CD4-positive, alpha-beta T cell (primary cell): Measurements from ENCODE around the gene STK40. TPM values are rescaled to one million over a fixed set of nuclear protein-coding genes. Genes with fewer than 3 reads are reported as not detected.

Experiments used
- ATAC-seq: fragments of 200-7000 bp; cut with Tn5 transposase; one replicate; pipeline ENCODE4 v1.10.0; 2022; ENCODE audit warnings: mild to moderate bottlenecking; ENCODE audit not compliant: poor library complexity
- CTCF ChIA-PET: fragments of 350-600 bp; sonication (Branson Sonifier 250); formaldehyde crosslinking; loops from one replicate; lab custom pipeline; 2021; ENCODE audit warnings: antibody characterized with exemption, inconsistent platforms; lab: Charles Lee
- POLR2A ChIA-PET: fragments of 350-600 bp; sonication (Branson Sonifier 250); formaldehyde crosslinking; loops from one replicate; lab custom pipeline; 2021; ENCODE audit warnings: antibody characterized with exemption, inconsistent platforms; lab: Charles Lee
- DNase-seq, 14 experiments: peaks; one replicate each; pipeline ENCODE4 v3.0.0-alpha.2; 2013 to 2020; ENCODE audit warnings: mixed read lengths in 2 of 14
- H3K27ac ChIP-seq, 2 donors: one replicate each; pipeline versions ENCODE4 v1.5.1 to v1.7.0; 2013; ENCODE audit warnings: low read length in 2 of 2, low read depth in 1 of 2, mild to moderate bottlenecking in 1 of 2
- H3K27me3 ChIP-seq, 2 experiments: 1 replicate in 1 of 2; 2 replicates in 1 of 2; pipeline versions ENCODE4 v1.6.1 to v1.7.0; 2013; ENCODE audit warnings: low read length in 2 of 2, control low read depth in 1 of 2, mild to moderate bottlenecking in 1 of 2, moderate library complexity in 1 of 2; ENCODE audit not compliant: insufficient read depth in 2 of 2, control insufficient read depth in 1 of 2
- H3K36me3 ChIP-seq: one replicate; pipeline ENCODE4 v1.6.1; 2013; ENCODE audit warnings: low read length, control low read depth; ENCODE audit not compliant: insufficient read depth
- H3K4me1 ChIP-seq: one replicate; pipeline ENCODE4 v1.6.1; 2013; ENCODE audit warnings: low read length, control low read depth; ENCODE audit not compliant: insufficient read depth
- H3K4me3 ChIP-seq: one replicate; pipeline ENCODE4 v1.5.1; 2013; ENCODE audit warnings: mild to moderate bottlenecking, low read length, moderate library complexity
- H3K9me3 ChIP-seq, 2 experiments: 1 replicate in 1 of 2; 2 replicates in 1 of 2; pipeline versions ENCODE4 v1.6.1 to v1.7.0; 2013; ENCODE audit warnings: low read length in 2 of 2, mild to moderate bottlenecking in 2 of 2, control low read depth in 1 of 2, moderate library complexity in 1 of 2; ENCODE audit not compliant: control insufficient read depth in 1 of 2, insufficient read depth in 1 of 2
- H3K27ac Mint-ChIP-seq: one replicate; pipeline ENCODE4 v1.8.0; 2020; ENCODE audit warnings: mixed read lengths
- H3K27me3 Mint-ChIP-seq: one replicate; pipeline ENCODE4 v1.8.0; 2021; ENCODE audit warnings: mixed read lengths
- H3K36me3 Mint-ChIP-seq: one replicate; pipeline ENCODE4 v1.8.0; 2021; ENCODE audit warnings: low read depth, mixed read lengths
- H3K4me1 Mint-ChIP-seq: one replicate; pipeline ENCODE4 v1.8.0; 2021; ENCODE audit warnings: low read depth, mixed read lengths
- H3K4me3 Mint-ChIP-seq: one replicate; pipeline ENCODE4 v1.8.0; 2020; ENCODE audit warnings: mild to moderate bottlenecking, mixed read lengths
- H3K9me3 Mint-ChIP-seq: one replicate; pipeline ENCODE4 v1.8.0; 2020; ENCODE audit warnings: mixed read lengths
- intact Hi-C, 2 experiments: fragments of 100-400 bp; cut with DNase I in 1 of 2; cut with micrococcal nuclease in 1 of 2; formaldehyde crosslinking; loops; one replicate each; pipeline versions ENCODE4 v1.15.1 to v1.9.0; 2023 to 2025; cut with DNase I, micrococcal nuclease
- total RNA-seq, 174 experiments: library from RNA in 2 of 174; stranded (reverse) in 2 of 174; gene quantifications; one replicate each; pipeline ENCODE4 v1.2.3 and lab custom pipeline; 2021 to 2026
- TF ChIP-seq, protein P1 (sequence below): fragments of 200-600 bp; IDR thresholded peaks from one replicate; pipeline ENCODE4 v1.8.0; 2022; ENCODE audit warnings: antibody characterized with exemption, mild to moderate bottlenecking

Gene STK40
- total RNA-seq, 2 experiments from 2014 or later = 17.8 to 20.7 TPM

DNA sequence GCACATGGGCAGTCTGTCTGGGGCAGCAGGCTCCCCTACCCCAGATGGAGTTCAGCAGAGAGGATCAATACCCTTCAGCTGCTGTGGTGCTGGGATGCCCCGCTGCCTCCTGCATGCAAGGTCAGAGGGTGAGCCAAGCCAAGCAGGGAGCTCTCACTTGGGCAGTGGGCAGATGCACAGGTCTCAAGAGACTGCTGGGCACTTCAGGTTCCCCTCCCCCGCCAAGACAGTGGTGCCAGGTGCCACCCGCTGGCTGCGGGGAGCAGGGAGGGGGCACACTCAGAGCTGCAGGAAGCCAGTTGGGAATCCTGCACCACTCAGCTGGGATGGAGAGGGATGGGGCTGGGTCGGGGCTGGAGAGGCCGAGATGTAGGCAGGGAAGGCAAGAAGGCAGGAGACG is 46.5 kb downstream of the STK40 start:
- Mint-ChIP-seq H3K9me3 (no peaks in the 10 kb centered on the region), H3K36me3 (peaks cover 35% of the 10 kb centered on the region), H3K27ac (no peak overlapping the region), H3K27me3 (no peaks in the 10 kb centered on the region), H3K4me3 (no peak overlapping the region), H3K4me1 (peaks cover 19% of the 10 kb centered on the region)
- DNase-seq (no peak), ATAC-seq (no peak)
- Histone ChIP-seq H3K27me3 (no peaks in the 10 kb centered on the region), H3K27ac (peak overlapping the region in 1 of 2 donors; percentile 0), H3K36me3 (peaks cover 39% of the 10 kb centered on the region), H3K4me3 (no peak overlapping the region), H3K4me1 (peaks cover 26% of the 10 kb centered on the region), H3K9me3 (no peaks in the 10 kb centered on the region)
- CTCF ChIA-PET = no interaction called here
- POLR2A ChIA-PET = no interaction called here
- intact Hi-C loops = loop anchor here in 1 of 2 experiments (10.0 kb wide), 1 partner anchor 1454 kb away; no protein-coding TSS in a partner anchor
- TF ChIP-seq, protein P1, sequence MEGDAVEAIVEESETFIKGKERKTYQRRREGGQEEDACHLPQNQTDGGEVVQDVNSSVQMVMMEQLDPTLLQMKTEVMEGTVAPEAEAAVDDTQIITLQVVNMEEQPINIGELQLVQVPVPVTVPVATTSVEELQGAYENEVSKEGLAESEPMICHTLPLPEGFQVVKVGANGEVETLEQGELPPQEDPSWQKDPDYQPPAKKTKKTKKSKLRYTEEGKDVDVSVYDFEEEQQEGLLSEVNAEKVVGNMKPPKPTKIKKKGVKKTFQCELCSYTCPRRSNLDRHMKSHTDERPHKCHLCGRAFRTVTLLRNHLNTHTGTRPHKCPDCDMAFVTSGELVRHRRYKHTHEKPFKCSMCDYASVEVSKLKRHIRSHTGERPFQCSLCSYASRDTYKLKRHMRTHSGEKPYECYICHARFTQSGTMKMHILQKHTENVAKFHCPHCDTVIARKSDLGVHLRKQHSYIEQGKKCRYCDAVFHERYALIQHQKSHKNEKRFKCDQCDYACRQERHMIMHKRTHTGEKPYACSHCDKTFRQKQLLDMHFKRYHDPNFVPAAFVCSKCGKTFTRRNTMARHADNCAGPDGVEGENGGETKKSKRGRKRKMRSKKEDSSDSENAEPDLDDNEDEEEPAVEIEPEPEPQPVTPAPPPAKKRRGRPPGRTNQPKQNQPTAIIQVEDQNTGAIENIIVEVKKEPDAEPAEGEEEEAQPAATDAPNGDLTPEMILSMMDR = no peak

DNA sequence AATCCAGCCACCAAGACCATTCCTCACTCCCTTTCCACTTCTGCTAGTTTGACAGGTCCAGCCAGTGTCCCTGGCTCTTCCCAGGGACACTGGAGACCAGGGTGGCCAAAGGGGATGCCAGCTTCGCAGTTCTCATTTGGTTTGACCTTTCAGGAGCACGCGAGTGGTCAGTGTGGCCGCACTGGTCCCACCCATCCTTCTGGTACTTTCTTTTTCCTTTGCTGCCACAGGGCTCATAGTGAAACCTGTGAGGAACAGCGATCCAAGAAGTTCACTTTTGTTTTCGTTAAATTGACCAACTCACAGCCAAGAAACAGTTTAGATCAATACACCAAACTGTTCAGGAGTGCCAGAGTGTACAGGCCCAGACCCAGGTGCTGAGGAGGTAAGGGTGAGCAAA is 47.9 kb downstream of the STK40 start:
- Histone ChIP-seq H3K4me1 (peaks cover 15% of the 10 kb centered on the region), H3K27me3 (no peaks in the 10 kb centered on the region), H3K9me3 (no peaks in the 10 kb centered on the region), H3K36me3 (peaks cover 27% of the 10 kb centered on the region), H3K4me3 (no peak overlapping the region), H3K27ac (no peak overlapping the region)
- Mint-ChIP-seq H3K4me3 (no peak overlapping the region), H3K4me1 (peaks cover 15% of the 10 kb centered on the region), H3K27ac (no peak overlapping the region), H3K27me3 (no peaks in the 10 kb centered on the region), H3K36me3 (peaks cover 23% of the 10 kb centered on the region), H3K9me3 (no peaks in the 10 kb centered on the region)
- ATAC-seq = no peak
- intact Hi-C loops = loop anchor here in 1 of 2 experiments (10.0 kb wide), 1 partner anchor 1453 kb away; no protein-coding TSS in a partner anchor
- DNase-seq = no peak
- POLR2A ChIA-PET = no interaction called here
- CTCF ChIA-PET = no interaction called here
- TF ChIP-seq, protein P1 = no peak

DNA sequence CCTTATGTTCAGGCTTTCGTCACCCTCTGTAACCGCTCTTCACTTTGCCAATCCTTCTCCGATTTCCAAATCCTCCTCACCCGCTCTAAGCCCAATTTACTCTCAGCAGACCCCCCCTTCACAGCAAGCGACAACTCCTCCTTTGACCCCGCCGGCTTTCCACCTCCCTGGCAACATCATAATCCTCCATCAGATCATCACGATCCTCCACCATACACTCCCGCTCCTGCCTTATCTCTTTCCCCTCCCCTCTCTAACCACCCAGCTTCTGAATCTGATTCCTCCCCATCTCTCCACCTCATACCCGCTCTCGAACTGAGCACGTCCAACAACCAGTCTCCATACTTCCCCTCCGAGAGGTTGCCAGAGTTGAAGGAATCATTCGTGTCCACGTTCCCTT is 54.8 kb downstream of the STK40 start:
- DNase-seq (no peak), ATAC-seq (no peak)
- H3K9me3 ChIP-seq = no peaks in the 10 kb centered on the region
- peaks cover 8% of the 10 kb centered on the region for H3K4me1 ChIP-seq
- H3K27ac ChIP-seq = no peak overlapping the region
- TF ChIP-seq, protein P1 = no peak
- H3K27me3 ChIP-seq = no peaks in the 10 kb centered on the region
- Mint-ChIP-seq H3K36me3 (no peaks in the 10 kb centered on the region), H3K4me3 (no peak overlapping the region), H3K9me3 (no peaks in the 10 kb centered on the region), H3K27me3 (no peaks in the 10 kb centered on the region), H3K27ac (no peak overlapping the region), H3K4me1 (peaks cover 5% of the 10 kb centered on the region)
- POLR2A ChIA-PET = no interaction called here
- H3K4me3 ChIP-seq = no peak overlapping the region
- CTCF ChIA-PET = interaction anchor here (0.6 kb wide), 1 partner anchor 36 kb away, joined by 3 read pairs; no protein-coding TSS in a partner anchor
- no peaks in the 10 kb centered on the region for H3K36me3 ChIP-seq
- intact Hi-C loops = loop anchor here in 1 of 2 experiments (10.0 kb wide), 1 partner anchor 1446 kb away; no protein-coding TSS in a partner anchor
